SK-N-SH (cell line): Measurements from ENCODE around the gene FMO1. TPM values are rescaled to one million over a fixed set of nuclear protein-coding genes. Genes with fewer than 3 reads are reported as not detected.

Source experiments
- CTCF ChIA-PET: fragments of 300-600, 350-600 bp; formaldehyde crosslinking; extraction: SDS; loops from one replicate; lab custom pipeline; 2021; lab: Yijun Ruan, JAX
- POLR2A ChIA-PET: fragments of 350-600 bp; sonication (Branson Sonifier 250); formaldehyde crosslinking; extraction: SDS; loops from one replicate; lab custom pipeline; 2020; ENCODE audit warnings: antibody characterized with exemption, inconsistent platforms; lab: Yijun Ruan, JAX
- DNase-seq: peaks from one replicate; pipeline ENCODE4 v3.0.0; 2012
- H2AFZ ChIP-seq: fragments of 200-600 bp; sonication (generic); 2 replicates; pipeline ENCODE4 v1.8.1; 2016; ENCODE audit warnings: antibody characterized with exemption, mild to moderate bottlenecking, low read depth
- H3F3A ChIP-seq: fragments of 200-600 bp; sonication (generic); replicated peaks from 2 replicates; pipeline ENCODE3; 2016; ENCODE audit warnings: antibody characterized with exemption, mild to moderate bottlenecking; ENCODE audit not compliant: insufficient read depth
- H3K27ac ChIP-seq, 2 experiments: fragments of 200-500 bp in 1 of 2; fragments of 200-600 bp in 1 of 2; sonication (Bioruptor generic) in 1 of 2; sonication (generic), shearing (Covaris generic) in 1 of 2; 2 replicates each; pipeline versions ENCODE4 v1.5.1 to v1.6.1; 2014 to 2016; ENCODE audit warnings: low read depth in 2 of 2, inconsistent platforms in 1 of 2, low read length in 1 of 2, mild to moderate bottlenecking in 1 of 2, mixed read lengths in 1 of 2
- H3K27me3 ChIP-seq: fragments of 200-600 bp; sonication (generic), shearing (Covaris generic); 2 replicates; pipeline ENCODE4 v1.6.1; 2016; ENCODE audit warnings: mixed run types; ENCODE audit not compliant: insufficient read depth
- H3K36me3 ChIP-seq, 2 experiments: fragments of 200-500 bp in 1 of 2; fragments of 200-600 bp in 1 of 2; sonication (Bioruptor generic) in 1 of 2; sonication (generic) in 1 of 2; replicated peaks in 1 of 2; 2 replicates each; pipeline versions ENCODE3 to v1.5.1; 2014 to 2016; ENCODE audit warnings: low read length in 1 of 2, mild to moderate bottlenecking in 1 of 2; ENCODE audit not compliant: insufficient read depth in 2 of 2, control insufficient read depth in 1 of 2
- H3K4me1 ChIP-seq, 2 experiments: fragments of 200-500 bp in 1 of 2; fragments of 200-600 bp in 1 of 2; sonication (Bioruptor generic) in 1 of 2; sonication (generic), shearing (Covaris generic) in 1 of 2; 2 replicates each; pipeline versions ENCODE4 v1.5.1 to v1.6.1; 2014 to 2016; ENCODE audit warnings: low read depth in 1 of 2, low read length in 1 of 2, mixed run types in 1 of 2; ENCODE audit not compliant: insufficient read depth in 2 of 2, control insufficient read depth in 1 of 2
- H3K4me2 ChIP-seq: fragments of 200-600 bp; sonication (generic), shearing (Covaris generic); 2 replicates; pipeline ENCODE4 v1.6.1; 2017; ENCODE audit warnings: mixed run types
- H3K4me3 ChIP-seq, 2 experiments: fragments of 200-500 bp in 1 of 2; fragments of 200-600 bp in 1 of 2; sonication (Bioruptor generic) in 1 of 2; sonication (generic), shearing (Covaris generic) in 1 of 2; 2 replicates each; pipeline versions ENCODE4 v1.5.1 to v1.8.1; 2014 to 2016; ENCODE audit warnings: low read depth in 2 of 2, inconsistent platforms in 1 of 2, low read length in 1 of 2, mild to moderate bottlenecking in 1 of 2, mixed read lengths in 1 of 2, moderate library complexity in 1 of 2
- H3K79me2 ChIP-seq: fragments of 200-600 bp; sonication (generic); 2 replicates; pipeline ENCODE4 v1.8.1; 2017; ENCODE audit warnings: mild to moderate bottlenecking; ENCODE audit not compliant: insufficient read depth
- H3K9ac ChIP-seq: fragments of 200-600 bp; sonication (generic); 2 replicates; pipeline ENCODE4 v1.6.1; 2017; ENCODE audit warnings: mixed run types
- H3K9me2 ChIP-seq: fragments of 200-600 bp; sonication (generic); 2 replicates; pipeline ENCODE4 v1.6.1; 2017; ENCODE audit warnings: mixed run types
- H3K9me3 ChIP-seq: fragments of 200-600 bp; sonication (generic); 2 replicates; pipeline ENCODE4 v1.6.1; 2017; ENCODE audit warnings: mixed run types, mild to moderate bottlenecking, moderate library complexity
- H4K20me1 ChIP-seq: fragments of 200-600 bp; sonication (generic); 2 replicates; pipeline ENCODE4 v1.6.1; 2017; ENCODE audit warnings: mild to moderate bottlenecking, mixed run types; ENCODE audit not compliant: insufficient read depth
- CTCF ChIP-seq: fragments of 200-600 bp; sonication (generic); IDR thresholded peaks from 2 replicates; pipeline ENCODE4 v1.6.1; 2017; ENCODE audit warnings: antibody characterized with exemption, mild to moderate bottlenecking, moderate library complexity
- EP300 ChIP-seq, 2 experiments: IDR thresholded peaks; 2 replicates each; pipeline versions ENCODE4 v1.4.0 to v1.6.1; 2012; ENCODE audit warnings: borderline replicate concordance in 1 of 2, low read depth in 1 of 2, low read length in 1 of 2
- FOSL2 ChIP-seq: IDR thresholded peaks from 2 replicates; pipeline ENCODE4 v1.4.0; 2012; ENCODE audit warnings: low read depth, mild to moderate bottlenecking, moderate library complexity, borderline replicate concordance
- GABPA ChIP-seq: IDR thresholded peaks from 2 replicates; pipeline ENCODE4 v1.4.0; 2012; ENCODE audit warnings: low read depth, mild to moderate bottlenecking
- JUND ChIP-seq: IDR thresholded peaks from 2 replicates; pipeline ENCODE4 v1.4.0; 2012
- MAX ChIP-seq: IDR thresholded peaks from 2 replicates; pipeline ENCODE4 v1.4.0; 2012; ENCODE audit warnings: low read depth
- NFIC ChIP-seq: IDR thresholded peaks from 2 replicates; pipeline ENCODE4 v1.4.0; 2012; ENCODE audit warnings: borderline replicate concordance
- NRF1 ChIP-seq: IDR thresholded peaks from 2 replicates; pipeline ENCODE4 v1.6.1; 2012; ENCODE audit warnings: low read depth, mild to moderate bottlenecking, low read length
- REST ChIP-seq: IDR thresholded peaks from 2 replicates; pipeline ENCODE4 v1.6.1; 2012; ENCODE audit warnings: mild to moderate bottlenecking, low read depth, low read length, moderate library complexity
- SIN3A ChIP-seq: IDR thresholded peaks from 2 replicates; pipeline ENCODE4 v1.6.1; 2012; ENCODE audit warnings: low read depth, mild to moderate bottlenecking, low read length, moderate library complexity, borderline replicate concordance
- TAF1 ChIP-seq: IDR thresholded peaks from 2 replicates; pipeline ENCODE4 v1.6.1; 2012; ENCODE audit warnings: low read depth, mild to moderate bottlenecking, low read length, moderate library complexity, borderline replicate concordance
- TCF12 ChIP-seq: IDR thresholded peaks from 2 replicates; pipeline ENCODE4 v1.4.0; 2012
- TEAD4 ChIP-seq: IDR thresholded peaks from 2 replicates; pipeline ENCODE4 v1.4.0; 2012; ENCODE audit warnings: mild to moderate bottlenecking, borderline replicate concordance; ENCODE audit not compliant: insufficient read depth
- USF2 ChIP-seq: fragments of 150-350 bp; IDR thresholded peaks from 2 replicates; pipeline ENCODE4 v1.6.1; 2017; ENCODE audit warnings: antibody characterized with exemption, low read length, low read depth, borderline replicate concordance
- WGBS: methylation state at CpG from one replicate; pipeline ENCODE4 v1.1.6; 2017; ENCODE audit warnings: low lambda C conversion rate; 5-methylcytosine and 5-hydroxymethylcytosine counted together
- polyA plus RNA-seq, 3 experiments: library from polyadenylated mRNA; depleted of rRNA; stranded (reverse); fragments of >200 nt; gene quantifications; 2 replicates each; pipeline ENCODE4 v1.2.3, GENCODE V29; 2012

FMO1 gene, protein sequence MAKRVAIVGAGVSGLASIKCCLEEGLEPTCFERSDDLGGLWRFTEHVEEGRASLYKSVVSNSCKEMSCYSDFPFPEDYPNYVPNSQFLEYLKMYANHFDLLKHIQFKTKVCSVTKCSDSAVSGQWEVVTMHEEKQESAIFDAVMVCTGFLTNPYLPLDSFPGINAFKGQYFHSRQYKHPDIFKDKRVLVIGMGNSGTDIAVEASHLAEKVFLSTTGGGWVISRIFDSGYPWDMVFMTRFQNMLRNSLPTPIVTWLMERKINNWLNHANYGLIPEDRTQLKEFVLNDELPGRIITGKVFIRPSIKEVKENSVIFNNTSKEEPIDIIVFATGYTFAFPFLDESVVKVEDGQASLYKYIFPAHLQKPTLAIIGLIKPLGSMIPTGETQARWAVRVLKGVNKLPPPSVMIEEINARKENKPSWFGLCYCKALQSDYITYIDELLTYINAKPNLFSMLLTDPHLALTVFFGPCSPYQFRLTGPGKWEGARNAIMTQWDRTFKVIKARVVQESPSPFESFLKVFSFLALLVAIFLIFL
- not detected in 2 replicates for polyA plus RNA-seq (2012; rRNA removed)
- polyA plus RNA-seq (2012; cell fraction: cytosol; rRNA removed) = not detected in 2 replicates
- not detected in 2 replicates for polyA plus RNA-seq (2012; cell fraction: nucleus; rRNA removed)

GRCh38 chr1:171248302-171248701, at the start of gene FMO1:
TSS of gene FMO1 (plus strand) at chr1:171248494. CDS start at chr1:171258088, 9,594 bp downstream.
- Histone ChIP-seq H3K79me2 (no peaks in the 10 kb centered on the region), H3K9me3 (no peaks in the 10 kb centered on the region), H3K27me3 (peaks cover 48% of the 10 kb centered on the region; the same call in 1 of the 2 replicates), H3F3A (no peaks in the 10 kb centered on the region), H4K20me1 (no peaks in the 10 kb centered on the region), H3K4me2 (no peak within 1 kb of the TSS), H3K9ac (no peak within 1 kb of the TSS), H3K4me1 (peaks cover 0 to 5% of the 10 kb centered on the region in 2 experiments; a peak in 1 of 4 replicates), H2AFZ (no peak within 1 kb of the TSS), H3K36me3 (no peaks in the 10 kb centered on the region), H3K4me3 (no peak within 1 kb of the TSS), H3K9me2 (no peaks in the 10 kb centered on the region), H3K27ac (no peak within 1 kb of the TSS)
- POLR2A ChIA-PET = no interaction called here
- 7% methylated on average over 4 of the region's 4 CpGs for WGBS
- no peak for TF ChIP-seq JUND
- no peak for TF ChIP-seq CTCF
- no peak for TF ChIP-seq FOSL2
- TF ChIP-seq GABPA = no peak
- TF ChIP-seq TCF12 = no peak
- no peak for TF ChIP-seq TAF1
- TF ChIP-seq REST = no peak
- TF ChIP-seq NFIC = no peak
- TF ChIP-seq NRF1 = no peak
- TF ChIP-seq USF2 = no peak
- TF ChIP-seq EP300 (IDR thresholded peaks at IDR 0.05; ENCODE audit: borderline replicate concordance in 1 of 2, low read depth in 1 of 2, low read length in 1 of 2) = no peak
- no peak for TF ChIP-seq TEAD4
- TF ChIP-seq SIN3A = no peak
- no peak for TF ChIP-seq MAX
- no peak for DNase-seq
- CTCF ChIA-PET = interaction anchor here (1.2 kb wide), 1 partner anchor 66 kb away, joined by 5 read pairs; the partner anchor contains the start of gene FMO4
